ENCODE measurements around the gene TBC1D1.

GRCh38 chr4:37956941-37957340 is 66.1 kb downstream of the TBC1D1 start:
- no peak for TF ChIP-seq EZH2 (IDR thresholded peaks at IDR 0.05; ENCODE audit: low read depth, unreplicated experiment)
- TF ChIP-seq, protein P1, sequence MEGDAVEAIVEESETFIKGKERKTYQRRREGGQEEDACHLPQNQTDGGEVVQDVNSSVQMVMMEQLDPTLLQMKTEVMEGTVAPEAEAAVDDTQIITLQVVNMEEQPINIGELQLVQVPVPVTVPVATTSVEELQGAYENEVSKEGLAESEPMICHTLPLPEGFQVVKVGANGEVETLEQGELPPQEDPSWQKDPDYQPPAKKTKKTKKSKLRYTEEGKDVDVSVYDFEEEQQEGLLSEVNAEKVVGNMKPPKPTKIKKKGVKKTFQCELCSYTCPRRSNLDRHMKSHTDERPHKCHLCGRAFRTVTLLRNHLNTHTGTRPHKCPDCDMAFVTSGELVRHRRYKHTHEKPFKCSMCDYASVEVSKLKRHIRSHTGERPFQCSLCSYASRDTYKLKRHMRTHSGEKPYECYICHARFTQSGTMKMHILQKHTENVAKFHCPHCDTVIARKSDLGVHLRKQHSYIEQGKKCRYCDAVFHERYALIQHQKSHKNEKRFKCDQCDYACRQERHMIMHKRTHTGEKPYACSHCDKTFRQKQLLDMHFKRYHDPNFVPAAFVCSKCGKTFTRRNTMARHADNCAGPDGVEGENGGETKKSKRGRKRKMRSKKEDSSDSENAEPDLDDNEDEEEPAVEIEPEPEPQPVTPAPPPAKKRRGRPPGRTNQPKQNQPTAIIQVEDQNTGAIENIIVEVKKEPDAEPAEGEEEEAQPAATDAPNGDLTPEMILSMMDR (conservative IDR thresholded peaks at IDR 0.05; ENCODE audit: low read depth in 2 of 2): no peak
- TF ChIP-seq REST (IDR thresholded peaks at IDR 0.05; ENCODE audit: unreplicated experiment): no peak
- no peak for TF ChIP-seq EZH2phosphoT487 (IDR thresholded peaks at IDR 0.05; ENCODE audit: unreplicated experiment)

Measured in GM23338 (cell line).